GM19043 (cell line): Measurements from ENCODE around the gene COQ10B.
"Not testable (repeated sequence)": the region's sequence is repeated elsewhere in the genome, so short reads cannot be mapped to it uniquely, and the experiment has no call there.

Experiments used
- ATAC-seq: cut with Tn5 transposase; IDR thresholded peaks from one replicate; pipeline ENCODE4 v1.9.1; 2021; ENCODE audit warnings: low read depth; ENCODE audit not compliant: unreplicated experiment

COQ10B gene

GRCh38 chr2:197450465-197450864 lies 2.9 kb upstream of the COQ10B start:
- no peak for ATAC-seq

GRCh38 chr2:197450935-197451358 lies 2.4 kb upstream of the COQ10B start:
- ATAC-seq, result not testable (repeated sequence)

DNA sequence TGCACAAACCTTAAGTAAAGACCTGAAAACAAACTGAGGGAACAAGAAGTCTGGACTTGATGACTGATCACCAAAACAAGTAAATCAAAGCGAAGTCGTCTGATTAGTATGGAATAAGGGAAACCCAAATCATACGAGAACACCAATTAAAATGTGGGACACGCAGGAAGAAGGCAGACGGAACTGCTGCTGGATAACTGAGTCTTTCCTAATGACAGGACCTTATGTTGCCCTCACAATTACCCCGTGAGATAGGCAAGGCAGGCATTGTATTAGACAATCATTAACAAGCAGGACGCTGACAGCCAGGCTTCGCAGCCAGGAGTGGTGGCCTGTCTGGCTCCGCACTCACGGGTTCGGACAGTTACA lies 614 bp upstream of the COQ10B start:
- no peak for ATAC-seq

- peak; percentile 27 for ATAC-seq
Observed at GRCh38 chr2:197453914-197454398, 604 bp downstream of the COQ10B start.

DNA sequence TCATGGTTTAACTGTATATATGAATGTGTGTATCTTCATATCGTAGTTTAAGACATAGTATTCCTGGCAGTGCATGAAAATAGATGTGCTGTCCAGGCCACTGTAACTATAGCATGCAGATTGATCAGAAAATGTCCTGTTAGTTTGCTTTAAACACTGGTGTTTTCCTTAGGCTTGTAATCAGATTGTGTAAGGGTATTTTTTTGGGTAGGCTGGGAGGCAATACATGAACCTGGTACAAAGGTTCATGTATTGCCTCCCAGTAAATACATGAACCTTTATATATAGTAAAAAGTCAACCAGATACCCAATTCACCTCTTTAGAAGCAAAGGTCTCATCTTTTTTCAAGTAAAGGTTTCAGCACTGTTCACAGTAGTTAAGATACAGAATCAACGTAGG lies 1.6 kb downstream of the COQ10B start:
- no peak for ATAC-seq

DNA sequence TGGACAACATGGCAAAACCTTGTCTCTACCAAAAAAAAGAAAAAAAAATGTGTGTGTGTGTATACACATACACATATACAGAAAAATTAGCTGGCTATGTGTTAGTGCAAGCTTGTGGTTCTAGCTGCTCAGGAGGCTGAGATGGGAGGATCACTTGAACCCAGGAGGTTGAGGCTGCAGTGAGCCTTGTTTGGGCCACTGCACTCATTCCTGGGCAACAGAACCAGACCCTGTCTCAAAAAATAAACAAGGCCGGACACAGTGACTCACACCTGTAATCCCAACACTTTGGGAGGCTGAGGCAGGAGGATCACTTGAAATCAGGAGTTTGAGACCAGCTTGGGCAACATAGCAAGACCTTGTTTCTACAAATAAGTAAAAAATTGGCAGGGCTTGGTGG lies 2.1 kb downstream of the COQ10B start:
- no peak for ATAC-seq

DNA sequence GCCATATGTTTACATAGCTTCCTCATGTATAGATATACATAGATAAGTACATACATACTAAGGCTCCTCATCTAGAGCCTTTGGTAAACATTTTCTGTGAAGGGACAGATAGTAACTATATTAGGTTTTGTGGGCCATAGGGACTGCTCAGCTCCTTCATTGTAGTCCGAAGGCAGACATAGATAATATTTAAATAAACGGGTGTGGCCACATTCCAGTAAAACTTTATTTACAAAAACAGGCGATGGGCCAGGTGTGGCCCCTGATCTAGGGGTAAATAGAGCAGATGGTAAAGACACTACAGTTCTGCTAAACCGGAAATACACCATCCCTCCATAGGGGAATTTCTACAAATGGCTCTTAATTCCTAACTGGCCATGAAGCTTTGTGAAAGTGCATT lies 7.3 kb downstream of the COQ10B start:
- ATAC-seq, result no peak

DNA sequence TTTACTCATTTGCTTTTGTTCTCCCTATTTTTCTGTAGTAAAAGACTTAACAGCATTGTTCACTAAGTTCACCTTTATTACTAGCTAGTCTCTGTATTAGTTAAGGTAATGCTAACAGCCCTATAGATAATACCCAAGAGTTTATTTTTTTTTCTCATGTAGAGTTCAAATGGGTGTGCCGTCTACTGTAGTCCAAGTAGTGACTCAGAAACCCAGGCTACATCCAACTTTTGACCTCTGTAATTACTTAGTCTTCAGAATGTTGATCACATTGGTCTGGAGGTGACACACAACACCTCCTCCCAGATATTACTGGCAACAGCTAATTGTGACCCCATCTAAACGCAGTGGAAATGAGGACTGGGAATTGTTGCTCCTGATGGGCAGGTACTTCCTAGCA lies 7.7 kb downstream of the COQ10B start:
- no peak for ATAC-seq

DNA sequence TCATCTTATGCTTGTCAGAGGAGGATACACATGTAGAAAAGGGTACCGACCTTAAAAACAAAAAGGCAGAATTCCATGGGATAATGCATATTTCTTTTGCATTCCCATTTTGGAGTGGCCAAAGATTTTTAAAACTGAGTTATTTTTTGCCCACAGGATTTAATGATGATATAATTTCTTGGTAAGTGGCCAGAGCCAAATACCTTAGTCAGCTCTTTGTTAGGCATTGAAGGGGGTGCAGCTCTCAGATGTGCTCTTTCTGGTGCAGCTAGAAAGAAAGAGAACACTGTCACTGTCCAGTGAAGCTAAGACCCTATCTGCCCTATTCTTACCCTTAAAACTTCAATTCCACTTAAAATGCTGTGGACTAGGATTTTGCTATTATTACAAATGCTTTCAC lies 10.8 kb downstream of the COQ10B start:
- ATAC-seq, result no peak

DNA sequence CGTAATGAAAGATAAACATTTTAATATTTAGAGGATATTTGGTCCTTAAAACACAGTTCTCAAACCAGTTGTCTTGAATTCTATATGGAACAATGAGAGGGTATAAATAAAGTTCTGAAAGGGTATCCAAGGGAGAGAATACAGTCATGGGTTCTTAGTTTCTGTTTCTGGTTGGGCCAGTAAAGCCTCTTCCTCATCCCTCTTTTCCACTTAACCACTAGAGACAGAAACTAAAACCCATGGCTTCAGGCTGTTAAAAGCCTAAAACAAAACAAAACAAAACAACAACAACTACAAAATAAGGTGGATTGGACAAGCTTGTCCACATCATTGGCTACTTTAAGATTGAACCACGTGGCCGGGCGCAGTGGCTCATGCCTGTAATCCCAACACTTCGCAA lies 18.8 kb downstream of the COQ10B start:
- ATAC-seq, result no peak

DNA sequence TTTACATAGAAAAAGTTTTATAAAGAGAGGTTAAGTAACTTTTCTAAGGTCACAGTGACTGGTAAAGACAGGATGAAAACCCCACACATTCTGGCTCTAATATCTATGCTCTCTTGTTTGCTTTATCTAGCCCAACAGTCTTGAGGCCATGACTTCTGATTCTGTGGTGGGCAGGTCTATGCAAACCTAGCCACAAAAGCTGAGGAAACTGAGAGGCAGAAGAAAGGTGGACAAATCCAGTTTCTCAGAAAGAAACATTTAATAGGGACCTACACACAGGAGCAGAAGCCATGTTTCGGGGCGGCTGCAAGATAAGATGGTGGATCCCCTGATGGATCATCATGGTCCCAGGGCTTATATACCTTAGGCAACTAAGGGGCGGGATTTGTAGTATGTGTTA lies 24.4 kb downstream of the COQ10B start:
- ATAC-seq, result no peak

DNA sequence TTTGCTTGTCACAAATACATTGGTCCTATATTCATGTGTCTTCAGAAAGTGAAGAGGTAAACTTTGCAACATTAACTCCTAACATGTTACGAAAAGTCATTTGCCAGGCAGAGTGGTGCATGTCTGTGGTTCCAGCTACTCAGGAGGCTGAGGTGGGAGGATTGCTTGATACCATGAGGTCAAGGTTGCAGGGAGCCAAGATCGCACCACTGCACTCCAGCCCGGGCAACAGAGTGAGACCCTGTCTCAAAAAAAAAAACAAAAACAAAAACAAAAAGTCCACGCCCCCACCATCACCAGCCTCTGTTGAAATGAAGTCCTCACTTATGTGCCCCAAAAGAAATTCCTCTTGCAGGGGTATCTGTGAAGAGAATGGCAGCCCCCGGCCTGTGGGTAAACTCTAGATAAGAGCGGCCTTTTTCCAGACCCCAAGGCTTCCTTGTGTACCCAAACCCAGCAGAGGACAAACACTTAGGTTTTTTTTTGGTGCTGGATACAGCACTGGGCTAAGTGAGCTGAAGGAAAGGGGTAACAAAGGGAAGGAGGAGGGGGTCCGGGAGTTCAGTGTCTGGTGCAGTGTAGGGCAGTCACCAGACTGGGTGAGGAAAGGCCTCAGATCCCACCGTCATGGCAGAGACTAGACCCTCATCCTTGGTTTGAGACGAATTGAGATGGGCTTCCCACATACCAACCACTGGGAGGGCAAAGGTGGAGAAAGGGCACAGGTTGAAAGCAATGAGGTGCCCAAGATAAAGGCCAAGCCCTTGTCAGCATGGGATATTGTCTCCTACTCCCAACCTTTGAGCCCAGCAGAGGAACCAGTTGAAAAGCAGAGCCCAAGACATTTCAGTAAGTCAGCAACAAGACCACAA lies 27.0 kb downstream of the COQ10B start:
- ATAC-seq, result no peak

- not testable (repeated sequence) for ATAC-seq
Observed at GRCh38 chr2:197484248-197484647, 30.9 kb downstream of the COQ10B start.

- ATAC-seq, result no peak
Observed at GRCh38 chr2:197486175-197486574, 32.8 kb downstream of the COQ10B start.

- no peak for ATAC-seq
Observed at GRCh38 chr2:197487385-197487784, 34.0 kb downstream of the COQ10B start.

GRCh38 chr2:197495433-197496134 lies 42.2 kb downstream of the COQ10B start:
- no peak for ATAC-seq

DNA sequence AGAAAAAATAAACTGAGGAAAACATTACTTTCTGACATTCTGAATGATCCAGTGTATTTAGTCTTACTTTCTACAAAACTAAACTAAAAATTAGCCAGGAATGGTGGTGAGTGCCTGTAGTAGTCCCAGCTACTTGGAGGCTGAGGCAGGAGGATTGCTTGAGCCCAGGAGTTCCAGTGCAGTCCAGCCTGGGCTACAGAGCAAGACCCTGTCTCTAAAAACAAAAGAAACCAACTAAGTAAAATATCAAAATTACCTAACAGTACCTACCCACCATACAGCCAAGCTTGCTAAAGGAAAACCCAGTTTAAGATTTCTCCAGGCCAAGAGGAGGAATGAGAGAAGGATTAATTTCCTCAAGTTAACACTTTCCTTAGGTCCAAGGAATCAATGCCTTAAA lies 43.3 kb downstream of the COQ10B start:
- no peak for ATAC-seq

- no peak for ATAC-seq
Observed at GRCh38 chr2:197497326-197497725, 44.0 kb downstream of the COQ10B start.

DNA sequence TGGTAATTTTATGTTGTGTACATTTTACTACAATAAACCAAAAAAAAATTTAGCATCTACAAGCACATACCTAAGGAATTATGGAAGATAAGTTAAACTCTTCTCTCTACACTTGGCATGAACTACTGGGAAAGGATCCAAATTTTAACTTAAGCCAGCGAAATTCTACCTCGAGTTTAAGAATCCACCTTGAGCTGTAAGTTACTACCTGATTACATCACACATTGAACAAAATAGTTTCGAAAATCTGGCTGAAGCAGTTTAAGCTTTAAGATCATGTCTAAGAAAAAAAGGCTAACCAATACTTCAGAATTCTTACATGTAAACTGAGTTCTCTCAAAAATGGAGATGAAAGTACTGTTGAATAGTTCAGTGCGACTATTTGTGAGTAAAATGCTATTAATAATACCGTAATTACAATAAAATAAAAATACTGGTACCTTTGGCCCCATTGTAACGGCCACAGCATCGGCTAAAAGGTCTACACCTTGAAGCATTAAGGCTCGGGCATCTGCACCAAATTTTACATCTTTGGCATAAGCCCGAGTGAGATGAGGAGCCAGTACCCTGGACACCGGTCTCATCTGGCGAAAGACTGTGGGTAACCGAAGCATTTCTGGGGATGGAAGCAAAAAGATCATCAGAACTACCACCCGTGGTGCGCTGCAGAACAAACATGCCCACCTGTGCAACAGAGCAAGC lies 45.0 kb downstream of the COQ10B start:
- ATAC-seq, result no peak

DNA sequence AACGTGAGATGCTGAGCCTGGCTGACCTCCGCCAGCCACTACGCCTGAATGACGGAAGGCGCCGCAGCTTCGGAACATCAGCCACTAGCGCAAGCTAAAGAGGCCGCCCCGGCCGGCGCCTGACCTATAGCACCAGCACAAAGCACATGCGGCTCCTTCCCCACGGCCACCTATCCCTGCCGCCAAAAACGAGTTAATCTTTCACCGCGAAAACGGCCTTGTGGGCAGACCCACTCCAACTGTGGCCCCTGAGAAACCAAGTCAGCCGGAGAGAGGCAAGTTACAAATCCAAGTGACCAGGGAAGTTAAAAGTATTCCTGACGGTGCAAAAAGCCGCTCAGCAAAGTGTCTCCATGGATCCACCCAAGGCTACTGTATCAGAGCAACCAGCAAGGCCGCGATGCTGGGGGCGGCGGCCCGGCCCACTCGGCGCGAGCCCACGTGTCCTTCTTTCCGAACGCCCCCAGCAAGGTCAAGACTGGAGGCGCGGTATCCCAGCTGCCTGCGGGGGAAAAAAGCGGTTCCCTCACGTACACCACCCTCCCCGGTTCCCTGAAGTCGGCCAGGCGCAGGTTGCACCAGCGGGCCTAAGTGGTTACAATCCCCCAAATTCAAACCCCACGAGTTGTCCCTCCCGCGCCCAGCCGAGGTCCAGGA lies 45.7 kb downstream of the COQ10B start:
- peak; percentile 27 for ATAC-seq
